ENCODE data around the gene NXPE3. TPM values are rescaled to one million over a fixed set of nuclear protein-coding genes. Genes with fewer than 3 reads are reported as not detected.

Gene NXPE3
- polyA plus RNA-seq, 1 donor = 7.7 TPM

DNA sequence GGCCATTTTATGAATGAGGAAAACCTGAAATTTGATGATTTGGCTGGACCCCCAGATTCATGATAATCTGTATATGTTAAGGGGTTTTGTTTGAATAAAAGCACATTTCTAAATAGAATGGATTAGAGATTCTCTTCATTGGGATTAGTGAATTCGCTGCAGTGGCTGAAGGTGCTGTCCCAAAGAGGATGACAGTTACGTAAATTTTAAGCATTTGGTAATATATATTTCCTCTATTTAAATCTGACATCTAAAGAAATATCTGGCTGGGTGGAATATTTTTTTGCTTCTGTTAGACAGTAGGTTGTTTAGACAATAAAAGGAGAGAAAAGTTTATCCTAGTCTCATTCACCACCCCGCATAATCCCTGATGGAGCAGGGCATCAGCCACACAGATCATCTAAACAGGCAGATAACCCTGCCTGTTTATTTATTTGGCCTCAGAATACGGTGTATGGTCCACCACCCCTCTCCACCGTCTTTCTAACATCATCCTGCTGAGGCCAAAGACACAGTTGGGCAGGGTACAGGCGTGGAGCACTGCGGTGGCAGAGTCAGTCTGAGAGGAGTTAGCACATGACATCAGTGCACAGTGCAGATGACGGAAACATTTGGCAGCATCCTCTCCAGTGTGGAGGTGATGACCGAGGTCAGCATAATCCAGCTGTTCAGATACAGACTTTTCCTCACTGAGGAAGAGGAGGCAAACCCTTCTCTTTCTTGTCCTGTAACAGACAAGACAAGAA, 49.9 kb downstream of the NXPE3 start:
- DNase-seq = peak; percentile 24

- DNase-seq = no peak
Observed at GRCh38 chr3:101829437-101829830, 50.4 kb downstream of the NXPE3 start.

GRCh38 chr3:101829874-101830273, 50.9 kb downstream of the NXPE3 start:
- no peak for DNase-seq

DNA sequence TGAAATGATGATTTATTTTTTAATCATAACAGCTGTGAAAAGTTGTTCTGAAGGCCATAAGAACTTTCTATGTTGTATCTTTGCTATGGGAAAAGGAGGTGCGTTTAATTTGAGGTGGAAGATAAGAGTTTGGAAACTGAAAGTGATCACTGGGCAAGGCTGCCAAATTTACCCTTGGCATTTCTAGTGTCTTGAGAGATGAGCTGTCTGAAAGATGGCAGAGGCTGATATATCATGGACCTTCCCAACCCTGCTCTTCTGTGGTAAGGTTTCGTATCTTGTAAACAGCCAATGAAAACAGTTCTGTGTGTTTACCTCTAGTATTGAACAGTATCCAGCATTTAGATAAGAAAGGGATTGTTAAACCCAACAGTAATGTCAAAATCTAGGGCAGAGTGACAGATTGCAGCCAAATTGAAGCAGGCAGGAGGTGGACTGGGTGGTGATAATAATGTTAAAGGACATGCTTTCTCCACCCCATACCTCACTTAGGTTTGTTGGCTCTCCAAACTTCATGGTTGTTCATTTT, 54.5 kb downstream of the NXPE3 start:
- DNase-seq = no peak

- DNase-seq = no peak
Observed at GRCh38 chr3:101835676-101836075, 56.7 kb downstream of the NXPE3 start.

GRCh38 chr3:101836160-101836559, 57.1 kb downstream of the NXPE3 start:
- DNase-seq = no peak

DNA sequence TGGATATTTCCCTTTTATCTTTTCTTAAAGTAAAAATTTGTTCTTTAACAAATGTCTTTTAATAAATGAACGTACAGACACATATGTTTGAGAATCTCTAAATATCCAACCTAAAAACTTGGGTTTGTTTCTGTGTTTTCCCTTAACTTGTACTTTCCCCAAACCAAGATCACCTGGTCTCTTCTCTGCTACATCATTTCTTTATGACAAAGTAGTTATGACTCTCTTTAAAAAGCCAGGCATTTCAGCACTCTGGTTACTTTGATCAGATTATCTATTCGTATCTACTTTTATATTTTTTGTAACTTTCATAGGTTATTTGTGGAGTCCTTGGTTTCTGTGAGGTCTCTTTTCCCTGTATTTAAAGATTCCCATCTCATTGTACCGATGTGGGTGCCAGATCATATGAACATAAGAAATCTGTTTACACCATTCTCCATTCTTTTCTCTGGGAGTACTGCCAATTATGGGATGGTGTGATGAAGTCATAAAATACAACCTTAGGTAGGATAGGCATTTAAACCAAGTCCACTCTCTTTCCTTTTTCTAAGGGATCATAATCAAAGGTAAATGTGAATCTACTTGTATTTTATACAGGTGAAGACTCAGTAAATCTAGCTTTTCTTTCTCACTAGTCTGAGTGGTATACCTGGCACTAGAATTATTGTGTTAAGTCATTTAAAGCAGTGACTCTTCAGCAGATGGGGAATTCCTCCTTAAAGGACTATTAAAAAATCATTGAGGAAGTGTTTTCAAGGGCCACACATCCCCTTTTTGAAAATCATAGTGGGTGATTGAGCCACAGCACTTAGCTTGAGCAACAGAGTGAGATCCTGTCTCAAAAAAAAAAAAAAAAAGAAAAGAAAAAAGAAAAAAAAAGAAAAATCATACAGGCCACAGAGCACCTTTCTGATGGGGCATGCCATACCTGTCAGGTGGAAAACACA, 57.9 kb downstream of the NXPE3 start:
- no peak for DNase-seq

DNA sequence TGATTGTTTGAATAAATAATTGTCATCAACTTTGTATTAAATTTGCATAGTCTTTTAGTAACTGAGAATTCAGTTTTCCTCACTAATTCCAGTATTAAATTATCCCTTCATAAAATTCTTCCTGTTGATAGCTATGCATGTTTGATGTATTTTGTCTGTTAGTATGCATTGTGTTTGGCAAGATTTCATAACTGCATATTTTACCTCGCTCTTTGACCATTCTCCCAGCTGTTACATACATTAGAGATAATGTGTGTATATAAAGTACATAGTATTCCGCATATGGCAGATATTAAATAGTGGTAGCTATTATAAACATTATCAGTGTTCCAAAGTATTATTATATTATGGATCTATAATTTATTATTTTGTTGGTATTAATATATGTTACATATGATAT, 59.7 kb downstream of the NXPE3 start:
- DNase-seq = no peak

- DNase-seq = no peak
Observed at GRCh38 chr3:101840066-101840465, 61.1 kb downstream of the NXPE3 start.

DNA sequence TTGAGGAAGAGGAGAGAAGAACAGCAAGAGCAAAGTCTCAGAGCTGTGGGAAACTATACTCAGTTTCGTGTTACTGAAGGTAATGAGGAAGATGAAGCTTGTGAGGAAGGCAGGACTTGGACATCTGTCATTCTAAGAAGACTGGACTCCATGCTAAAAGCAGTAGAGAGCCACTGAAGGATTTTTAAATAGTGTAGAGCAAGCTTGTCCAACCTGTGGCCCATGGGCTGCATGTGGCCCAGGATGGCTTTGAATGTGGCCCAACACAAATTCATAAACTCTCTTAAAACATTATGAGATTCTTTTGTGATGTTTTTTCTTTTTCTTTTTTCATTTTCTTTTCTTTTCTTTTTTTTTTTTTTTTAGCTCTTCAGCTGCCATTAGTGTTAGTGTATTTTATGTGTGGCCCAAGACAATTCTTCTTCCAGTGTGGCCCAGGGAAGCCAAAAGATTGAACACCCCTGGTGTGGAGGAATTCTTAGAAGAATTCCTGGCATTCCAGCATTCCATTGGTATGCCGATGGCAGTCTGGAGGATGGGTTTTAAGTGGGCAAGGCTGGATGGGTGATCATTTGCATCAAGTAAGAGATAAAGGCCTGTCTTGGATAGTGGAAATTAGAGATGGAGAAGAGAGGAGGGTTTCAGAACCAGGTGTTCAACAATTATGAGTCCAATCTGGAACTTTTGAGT, 63.4 kb downstream of the NXPE3 start:
- no peak for DNase-seq

DNA sequence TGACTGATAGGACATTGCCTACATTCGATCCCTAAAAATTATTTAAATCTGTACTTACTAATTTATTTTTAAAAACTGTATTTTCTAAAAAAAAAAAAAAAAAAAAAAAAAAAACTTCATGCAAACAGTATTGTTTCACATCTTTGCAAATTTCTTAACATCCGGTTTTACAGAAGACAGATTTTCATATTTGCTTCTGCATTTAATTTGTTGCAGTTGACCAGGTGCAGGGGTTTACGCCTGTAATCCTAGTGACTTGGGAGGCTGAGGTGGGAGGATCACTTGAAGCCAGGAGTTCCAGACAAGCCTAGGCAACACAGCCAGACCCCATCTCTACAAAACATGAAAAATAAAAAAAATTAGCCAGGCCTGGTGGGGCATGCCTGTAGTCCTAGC, 63.9 kb downstream of the NXPE3 start:
- DNase-seq = no peak

DNA sequence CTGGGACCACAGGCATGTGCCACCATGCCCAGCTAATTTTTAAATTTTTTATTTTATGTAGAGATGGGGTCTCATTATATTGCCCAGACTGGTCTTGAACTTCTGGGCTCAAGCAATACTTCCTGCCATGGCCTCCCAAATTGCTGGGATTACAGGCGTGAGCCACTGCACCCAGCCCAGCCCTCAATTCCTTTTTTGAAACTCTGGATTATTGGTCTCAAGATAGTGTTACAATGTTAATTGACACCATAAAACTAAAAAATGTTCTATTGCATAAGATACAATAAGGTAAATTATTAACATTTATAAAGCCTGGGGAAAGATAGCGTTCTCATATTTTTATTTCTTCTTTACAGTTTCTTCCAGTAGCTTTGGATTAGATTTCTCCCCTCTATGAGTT, 66.4 kb downstream of the NXPE3 start:
- DNase-seq = no peak

- DNase-seq = no peak
Observed at GRCh38 chr3:101846709-101847108, 67.7 kb downstream of the NXPE3 start.

DNA sequence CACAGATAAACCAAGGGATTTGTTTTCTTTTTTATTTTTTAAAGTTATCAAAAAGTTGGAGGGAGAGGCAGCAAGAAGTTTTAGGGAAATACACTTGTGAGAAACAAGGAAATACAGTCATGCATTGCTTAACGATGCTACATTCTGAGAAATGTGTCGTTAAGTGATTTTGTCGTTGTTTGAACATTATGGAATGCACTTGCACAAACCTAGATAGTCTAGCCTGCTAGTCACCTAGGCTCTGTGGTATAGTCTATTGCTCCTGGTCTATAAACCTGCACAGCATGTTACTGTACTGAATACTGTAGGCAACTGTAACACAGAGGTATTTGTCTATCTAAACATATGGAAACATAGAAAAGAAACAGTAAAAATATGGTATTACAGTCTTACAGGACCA, 68.3 kb downstream of the NXPE3 start:
- no peak for DNase-seq

- no peak for DNase-seq
Observed at GRCh38 chr3:101848326-101848725, 69.3 kb downstream of the NXPE3 start.

GRCh38 chr3:101848754-101849713, 70.0 kb downstream of the NXPE3 start, which contains the start of gene NFKBIZ:
Gene NFKBIZ (plus strand): TSS chr3:101849514. CDS start chr3:101849629, 115 bp downstream.
- peak; percentile 90 for DNase-seq

- DNase-seq = peak; percentile 28
Observed at GRCh38 chr3:101849714-101850245, 70.8 kb downstream of the NXPE3 start.

DNA sequence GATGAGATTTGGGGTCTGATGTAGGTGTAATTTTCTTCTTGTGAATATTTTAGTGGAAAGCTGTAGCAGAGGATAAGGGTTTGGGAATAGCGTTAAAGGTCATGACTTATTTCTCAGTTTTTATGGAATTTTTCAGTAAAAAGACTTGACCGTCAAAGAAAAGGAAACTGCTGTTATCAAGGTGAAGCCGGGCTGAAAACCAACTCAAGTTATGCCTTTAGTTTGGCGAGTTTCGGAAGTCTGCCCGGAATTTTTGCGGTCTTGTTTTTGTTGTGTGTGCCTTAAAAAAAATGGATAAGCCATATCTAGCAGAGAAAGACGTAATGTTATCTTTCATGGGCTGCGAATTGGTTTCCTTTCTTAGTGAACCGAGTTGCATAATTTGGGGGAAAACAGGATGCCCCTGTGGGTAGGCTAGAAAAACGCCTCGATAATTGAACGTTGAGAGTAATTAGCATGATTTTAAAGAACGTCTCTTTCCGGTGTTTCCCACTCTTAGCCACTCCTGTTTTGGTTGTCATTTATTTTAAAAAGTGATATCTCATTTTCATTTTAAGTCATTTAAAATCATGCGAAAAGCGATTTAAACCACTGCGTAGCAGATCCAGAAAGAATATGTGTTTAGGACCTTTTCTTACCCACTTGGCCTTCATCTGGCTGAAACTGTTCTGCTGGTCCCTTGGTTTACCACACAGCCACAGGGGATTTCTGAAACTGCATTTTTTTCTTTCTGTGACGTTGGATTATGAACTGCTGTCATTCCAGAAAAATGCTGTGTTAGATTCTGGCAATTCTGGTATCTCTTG, 71.4 kb downstream of the NXPE3 start:
- DNase-seq = peak; percentile 29

GRCh38 chr3:101851072-101851770, 72.2 kb downstream of the NXPE3 start:
- DNase-seq = peak; percentile 20
